Erythroblast (primary cell): ENCODE measurements around the gene ITSN1.

ENCODE experiments used
- GATA1 ChIP-seq: IDR thresholded peaks from 2 replicates; pipeline ENCODE4 v1.6.1; 2011; ENCODE audit warnings: low read depth, mild to moderate bottlenecking, control low read depth, low read length, moderate library complexity
- POLR2A ChIP-seq: IDR thresholded peaks from 2 replicates; pipeline ENCODE4 v1.6.1; 2011; ENCODE audit warnings: mild to moderate bottlenecking, low read length

DNA sequence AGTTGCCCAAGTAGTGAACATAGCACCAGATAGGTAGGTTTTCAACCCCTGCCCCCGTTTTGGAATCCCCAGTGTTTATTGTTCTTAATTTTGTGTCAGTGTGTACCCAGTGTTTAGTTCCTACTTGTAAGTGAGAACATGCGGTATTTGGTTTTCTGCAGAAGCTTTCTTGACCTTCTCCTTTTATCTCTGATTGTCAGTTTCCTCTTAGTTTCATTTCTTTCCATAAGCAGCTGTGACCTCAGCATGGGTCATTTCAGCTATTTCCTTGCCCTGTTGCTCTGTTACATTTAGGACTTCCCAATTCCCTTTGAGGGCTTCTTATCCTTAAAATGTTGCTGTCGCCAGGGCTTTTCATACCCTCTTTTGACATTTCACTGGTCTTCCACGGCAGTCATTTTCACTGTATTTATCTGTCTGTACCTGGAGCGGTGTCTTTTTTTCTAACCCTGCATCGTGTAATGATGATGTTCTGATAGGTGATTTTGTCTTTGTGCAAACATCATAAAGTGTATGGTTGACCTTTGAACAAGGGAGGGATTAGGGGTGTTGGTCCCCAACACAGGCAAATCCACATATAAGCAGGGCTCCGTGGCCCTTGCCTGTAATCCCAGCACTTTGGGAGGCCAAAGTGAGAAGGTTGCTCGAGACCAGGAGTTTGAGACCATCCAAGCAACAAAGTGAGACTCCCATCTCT, 15.0 kb downstream of the ITSN1 start:
- TF ChIP-seq POLR2A (no peak), GATA1 (no peak)
